HUES64 (cell line): ENCODE data around the gene ZNF771.

Source experiments
- H3K27ac ChIP-seq: 2 replicates; pipeline ENCODE4 v1.7.0; 2013; ENCODE audit warnings: low read depth, low read length, inconsistent platforms
- H3K27me3 ChIP-seq: 2 replicates; pipeline ENCODE4 v1.6.1; 2013; ENCODE audit warnings: mild to moderate bottlenecking, low read length; ENCODE audit not compliant: insufficient read depth
- H3K36me3 ChIP-seq: 2 replicates; pipeline ENCODE4 v1.6.1; 2013; ENCODE audit warnings: mild to moderate bottlenecking, low read length; ENCODE audit not compliant: insufficient read depth
- H3K4me1 ChIP-seq: 2 replicates; pipeline ENCODE4 v1.6.1; 2013; ENCODE audit warnings: mild to moderate bottlenecking, low read length, moderate library complexity; ENCODE audit not compliant: insufficient read depth
- H3K4me3 ChIP-seq: 2 replicates; pipeline ENCODE4 v1.5.1; 2013; ENCODE audit warnings: mild to moderate bottlenecking, low read length, moderate library complexity
- H3K9ac ChIP-seq: 2 replicates; pipeline ENCODE4 v1.6.1; 2013; ENCODE audit warnings: mild to moderate bottlenecking, low read depth, low read length
- H3K9me3 ChIP-seq: 2 replicates; pipeline ENCODE4 v1.6.1; 2013; ENCODE audit warnings: low read depth, low read length; ENCODE audit not compliant: insufficient read depth
- WGBS: fragments of 150-250, 120-280 bp; methylation state at CpG from one replicate; pipeline ENCODE4 v1.1.7; 2013; ENCODE audit warnings: missing lambda C conversion rate; 5-methylcytosine and 5-hydroxymethylcytosine counted together

ZNF771 gene

DNA sequence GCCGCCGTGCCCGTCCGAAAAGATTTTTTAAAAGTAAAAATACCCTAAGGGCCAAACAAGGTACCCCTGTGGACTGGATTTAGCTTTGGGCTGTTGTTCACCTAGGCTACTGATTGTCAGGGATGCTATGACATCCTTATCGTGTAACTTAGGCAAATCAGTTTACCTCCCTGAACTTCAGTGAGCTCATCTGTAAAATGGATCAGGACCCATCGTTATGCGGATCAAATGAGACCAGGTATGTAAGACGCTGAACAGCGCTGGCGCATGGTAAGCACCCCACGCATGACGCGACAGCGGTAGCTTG, 658 bp upstream of the ZNF771 start:
- Histone ChIP-seq H3K9ac (peak overlapping the region; percentile 93), H3K4me1 (0 out of 2 replicates have a peak, but pooled peaks cover 5% of the 10 kb centered on the region), H3K27ac (peak overlapping the region; percentile 94), H3K36me3 (peaks cover 14% of the 10 kb centered on the region), H3K9me3 (no peaks in the 10 kb centered on the region), H3K4me3 (peak overlapping the region; percentile 91), H3K27me3 (no peaks in the 10 kb centered on the region)
- WGBS = 41% methylated on average over 14 of the region's 14 CpGs

- Histone ChIP-seq H3K9me3 (no peaks in the 10 kb centered on the region), H3K27me3 (no peaks in the 10 kb centered on the region), H3K27ac (peak overlapping the region; percentile 94), H3K4me3 (peak overlapping the region; percentile 91), H3K9ac (peak overlapping the region; percentile 93), H3K4me1 (0 out of 2 replicates have a peak, but pooled peaks cover 5% of the 10 kb centered on the region), H3K36me3 (peaks cover 26% of the 10 kb centered on the region)
- 15% methylated on average over 14 of the region's 19 CpGs for WGBS
Observed at GRCh38 chr16:30407804-30408534, 563 bp downstream of the ZNF771 start.

DNA sequence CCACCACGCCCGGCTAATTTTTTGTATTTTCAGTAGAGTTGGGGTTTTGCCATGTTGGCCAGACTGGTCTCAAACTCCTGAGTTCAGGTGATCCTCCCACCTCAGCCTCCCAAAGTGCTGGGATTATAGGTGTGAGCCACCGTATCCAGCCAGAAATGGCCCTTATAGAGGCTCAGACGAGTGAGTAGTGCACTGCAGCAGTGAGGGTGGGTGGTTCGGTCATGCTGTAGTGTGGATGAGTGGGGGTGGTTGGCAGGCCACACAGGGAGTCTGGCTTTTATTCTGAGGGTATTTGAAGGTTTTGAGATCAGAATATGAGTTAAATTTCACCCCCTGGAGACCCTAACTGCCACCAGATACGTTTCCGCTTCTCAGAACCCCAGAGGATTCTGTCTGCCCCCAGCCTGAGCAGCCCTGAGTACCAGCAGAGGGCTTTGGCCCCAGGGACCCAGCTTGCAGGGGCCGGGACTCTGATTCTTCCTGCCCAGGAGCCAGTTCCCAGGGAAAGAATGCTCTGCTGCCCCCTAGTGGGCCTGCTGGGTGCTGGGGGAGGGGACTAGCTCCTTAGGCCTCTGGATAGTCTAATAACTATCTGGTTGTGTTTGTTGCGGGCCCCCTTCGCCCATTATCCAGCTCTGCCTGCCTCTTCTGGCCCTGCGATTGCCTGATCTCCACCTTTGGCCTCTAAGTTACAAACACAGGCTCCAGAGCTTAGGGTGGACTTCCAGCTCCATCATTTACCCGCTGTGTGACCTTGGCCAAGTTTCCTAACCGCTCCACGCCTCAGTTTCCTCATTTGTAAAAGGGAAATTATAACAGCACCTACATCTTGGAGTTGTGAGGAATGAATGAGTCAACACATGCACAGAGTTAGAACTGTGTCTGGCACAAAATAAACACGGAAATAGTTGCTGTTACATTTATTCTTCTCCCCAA, 2.0 kb downstream of the ZNF771 start:
- Histone ChIP-seq H3K4me3 (no peak overlapping the region), H3K9ac (no peak overlapping the region), H3K4me1 (0 out of 2 replicates have a peak, but pooled peaks cover 5% of the 10 kb centered on the region), H3K9me3 (no peaks in the 10 kb centered on the region), H3K27me3 (no peaks in the 10 kb centered on the region), H3K36me3 (peaks cover 40% of the 10 kb centered on the region), H3K27ac (peak overlapping the region; percentile 36; the same call in 1 of the 2 replicates)
- 70% methylated on average over 14 of the region's 15 CpGs for WGBS

DNA sequence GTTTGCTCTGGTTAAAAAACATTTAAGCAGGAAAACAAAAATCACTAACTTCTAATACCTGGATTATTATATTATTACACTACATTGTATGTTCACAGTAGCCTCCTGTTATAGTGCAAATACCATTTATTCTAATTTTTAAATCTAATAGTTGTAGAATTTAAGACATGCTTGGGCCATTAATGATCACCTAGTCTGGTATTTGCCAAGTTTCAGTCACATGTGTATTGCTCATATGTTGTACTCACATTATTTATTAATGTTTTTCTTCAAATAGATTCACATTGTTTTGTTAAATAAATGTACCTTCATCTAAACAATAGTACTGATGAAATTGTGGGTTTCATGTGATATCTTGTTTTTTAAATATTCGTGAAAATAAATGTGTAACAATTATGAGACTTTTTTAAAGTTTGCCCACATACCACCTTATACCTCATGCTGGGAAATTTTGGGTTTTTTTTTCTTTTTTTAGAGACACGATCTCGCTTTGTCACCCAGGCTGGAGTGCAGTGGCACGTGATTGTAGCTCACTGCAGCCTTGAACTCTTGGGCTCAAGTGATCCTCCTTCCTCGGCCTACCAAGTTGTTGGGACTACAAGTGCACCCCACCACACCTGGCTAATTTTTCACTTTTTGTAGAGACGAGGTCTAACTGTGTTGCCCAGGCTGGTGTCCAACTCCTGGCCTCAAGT, 5.9 kb downstream of the ZNF771 start:
- H3K4me1 ChIP-seq = 0 out of 2 replicates have a peak, but pooled peaks cover 3% of the 10 kb centered on the region
- H3K27ac ChIP-seq = no peak overlapping the region
- 94% methylated on average over 5 of the region's 6 CpGs for WGBS
- no peaks in the 10 kb centered on the region for H3K9me3 ChIP-seq
- H3K9ac ChIP-seq = no peak overlapping the region
- H3K4me3 ChIP-seq = no peak overlapping the region
- H3K36me3 ChIP-seq = peaks cover 41% of the 10 kb centered on the region
- no peaks in the 10 kb centered on the region for H3K27me3 ChIP-seq

- Histone ChIP-seq H3K27me3 (no peaks in the 10 kb centered on the region), H3K9ac (no peak overlapping the region), H3K27ac (no peak overlapping the region), H3K4me1 (0 out of 2 replicates have a peak, but pooled peaks cover 4% of the 10 kb centered on the region), H3K4me3 (no peak overlapping the region), H3K36me3 (peaks cover 41% of the 10 kb centered on the region), H3K9me3 (no peaks in the 10 kb centered on the region)
- 94% methylated on average over 4 of the region's 5 CpGs for WGBS
Observed at GRCh38 chr16:30414159-30414558, 6.8 kb downstream of the ZNF771 start.

GRCh38 chr16:30416047-30416603, 8.7 kb downstream of the ZNF771 start:
- H3K4me1 ChIP-seq = 0 out of 2 replicates have a peak, but pooled peaks cover 4% of the 10 kb centered on the region
- H3K9me3 ChIP-seq = no peaks in the 10 kb centered on the region
- H3K4me3 ChIP-seq = no peak overlapping the region
- H3K27me3 ChIP-seq = no peaks in the 10 kb centered on the region
- H3K27ac ChIP-seq = no peak overlapping the region
- peaks cover 43% of the 10 kb centered on the region for H3K36me3 ChIP-seq
- H3K9ac ChIP-seq = no peak overlapping the region
- 88% methylated on average over 4 of the region's 4 CpGs for WGBS

DNA sequence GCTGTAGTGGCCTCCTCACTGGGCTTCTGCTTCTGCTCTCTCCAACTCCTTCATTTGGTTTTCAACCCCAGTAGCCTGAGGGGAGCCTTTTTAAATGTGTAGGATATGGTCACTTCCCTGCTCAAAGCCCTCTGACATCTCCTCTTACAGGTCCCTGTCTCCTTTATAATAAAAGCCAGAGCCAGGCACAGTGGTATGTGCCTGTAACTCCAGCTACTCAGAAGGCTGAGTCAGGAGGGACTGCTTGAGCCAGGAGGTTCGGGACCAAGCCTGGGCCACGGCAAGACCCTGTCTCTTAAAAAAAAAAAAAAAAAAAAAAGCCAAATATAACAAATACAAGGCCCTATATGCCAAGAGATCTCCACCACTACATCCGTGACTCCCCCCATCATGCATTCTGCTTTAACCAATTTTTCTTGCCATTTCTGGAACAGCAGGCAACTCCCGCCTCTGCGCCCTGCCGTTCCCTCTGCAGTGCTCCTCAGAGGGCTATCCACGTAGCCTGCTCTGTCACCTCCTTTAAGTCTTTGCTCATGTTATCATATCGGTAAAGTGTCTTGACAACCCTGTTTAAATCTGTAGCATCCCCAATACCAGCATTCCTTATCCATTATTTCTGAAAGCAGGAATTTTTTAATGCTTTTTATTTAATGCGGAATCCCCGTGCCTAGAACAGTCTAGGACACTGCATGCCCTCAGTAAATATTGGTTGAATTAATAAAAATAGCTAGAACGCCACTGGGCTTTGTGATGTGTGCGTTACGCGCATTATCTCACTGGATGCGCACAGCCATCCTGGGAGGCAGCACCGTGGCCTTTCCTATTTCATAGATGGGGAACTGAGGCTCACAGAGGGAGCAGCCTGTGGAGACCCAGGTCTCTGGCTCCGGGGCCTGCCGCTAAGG, 9.5 kb downstream of the ZNF771 start:
- H3K9me3 ChIP-seq = no peaks in the 10 kb centered on the region
- H3K27me3 ChIP-seq = no peaks in the 10 kb centered on the region
- WGBS = 68% methylated on average over 18 of the region's 18 CpGs
- no peak overlapping the region for H3K27ac ChIP-seq
- peaks cover 41% of the 10 kb centered on the region for H3K36me3 ChIP-seq
- peak overlapping the region; percentile 56 for H3K4me3 ChIP-seq
- H3K4me1 ChIP-seq = 0 out of 2 replicates have a peak, but pooled peaks cover 4% of the 10 kb centered on the region
- peak overlapping the region; percentile 64 for H3K9ac ChIP-seq

- Histone ChIP-seq H3K27ac (peak overlapping the region; percentile 83; the same call in 1 of the 2 replicates), H3K4me3 (peak overlapping the region; percentile 56), H3K9ac (peak overlapping the region; percentile 64), H3K36me3 (peaks cover 41% of the 10 kb centered on the region), H3K4me1 (0 out of 2 replicates have a peak, but pooled peaks cover 4% of the 10 kb centered on the region), H3K27me3 (no peaks in the 10 kb centered on the region), H3K9me3 (no peaks in the 10 kb centered on the region)
- 2% methylated on average over 140 of the region's 140 CpGs for WGBS
Observed at GRCh38 chr16:30417529-30418349, 10.3 kb downstream of the ZNF771 start.

GRCh38 chr16:30418350-30419181, 11.2 kb downstream of the ZNF771 start:
- no peaks in the 10 kb centered on the region for H3K9me3 ChIP-seq
- 0 out of 2 replicates have a peak, but pooled peaks cover 4% of the 10 kb centered on the region for H3K4me1 ChIP-seq
- peak overlapping the region; percentile 11; the same call in 1 of the 2 replicates for H3K9ac ChIP-seq
- peak overlapping the region; percentile 56 for H3K4me3 ChIP-seq
- 64% methylated on average over 28 of the region's 31 CpGs for WGBS
- no peaks in the 10 kb centered on the region for H3K27me3 ChIP-seq
- peaks cover 38% of the 10 kb centered on the region for H3K36me3 ChIP-seq
- peak overlapping the region; percentile 83; the same call in 1 of the 2 replicates for H3K27ac ChIP-seq
